GM19395 (cell line): ENCODE measurements around the gene SORL1-AS1.
A peak's percentile ranks its signal among the peaks of the same experiment; 100 is the strongest.

Experiments
- ATAC-seq: cut with Tn5 transposase; IDR thresholded peaks from one replicate; pipeline ENCODE4 v1.9.1; 2021; ENCODE audit warnings: mild to moderate bottlenecking, moderate library complexity; ENCODE audit not compliant: unreplicated experiment

The SORL1-AS1 gene

GRCh38 chr11:121453589-121454299 lies 977 bp upstream of the SORL1-AS1 start:
- ATAC-seq, result no peak

DNA sequence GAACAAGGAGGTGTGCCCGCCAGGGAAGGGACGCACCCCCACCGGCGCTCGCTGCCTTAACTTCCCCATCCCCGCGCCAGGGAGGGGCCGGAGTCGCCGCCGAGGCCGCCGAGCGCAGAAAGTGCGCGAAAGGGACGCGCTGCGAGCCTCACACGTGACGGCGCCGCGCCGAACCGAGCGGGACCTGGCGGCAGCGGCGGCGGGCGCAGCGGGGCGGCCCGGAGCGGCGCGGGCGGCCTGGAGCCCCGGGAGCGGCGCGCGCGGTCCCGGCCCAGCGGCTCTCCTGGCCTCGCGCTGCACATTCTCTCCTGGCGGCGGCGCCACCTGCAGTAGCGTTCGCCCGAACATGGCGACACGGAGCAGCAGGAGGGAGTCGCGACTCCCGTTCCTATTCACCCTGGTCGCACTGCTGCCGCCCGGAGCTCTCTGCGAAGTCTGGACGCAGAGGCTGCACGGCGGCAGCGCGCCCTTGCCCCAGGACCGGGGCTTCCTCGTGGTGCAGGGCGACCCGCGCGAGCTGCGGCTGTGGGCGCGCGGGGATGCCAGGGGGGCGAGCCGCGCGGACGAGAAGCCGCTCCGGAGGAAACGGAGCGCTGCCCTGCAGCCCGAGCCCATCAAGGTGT lies 670 bp downstream of the SORL1-AS1 start, which contains the start of gene SORL1:
SORL1 (plus strand) TSS at position 329 of the 623 bp plus-strand sequence; CDS start at position 347, 18 bp downstream.
- peak; percentile 49 for ATAC-seq

- ATAC-seq, result no peak
Observed at GRCh38 chr11:121451178-121451985, 1.4 kb downstream of the SORL1-AS1 start.

DNA sequence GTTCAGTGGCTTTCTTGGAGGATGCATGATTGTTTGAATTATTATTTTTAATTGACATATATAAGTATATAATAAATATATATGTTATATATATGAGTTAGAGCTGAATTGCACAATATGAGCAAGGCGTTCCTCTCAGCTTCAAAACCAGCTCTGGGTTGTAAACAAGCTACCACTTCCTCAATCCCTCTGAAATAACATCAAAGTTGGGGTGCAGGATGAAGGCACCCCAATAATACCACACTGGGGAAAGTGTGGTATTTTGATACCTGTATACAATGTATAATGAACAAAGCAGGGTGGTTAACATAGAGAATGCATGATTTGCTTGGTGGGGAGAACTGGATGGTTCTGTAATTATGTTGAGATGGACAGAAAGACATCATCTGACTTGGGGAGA lies 2.4 kb downstream of the SORL1-AS1 start:
- no peak for ATAC-seq

DNA sequence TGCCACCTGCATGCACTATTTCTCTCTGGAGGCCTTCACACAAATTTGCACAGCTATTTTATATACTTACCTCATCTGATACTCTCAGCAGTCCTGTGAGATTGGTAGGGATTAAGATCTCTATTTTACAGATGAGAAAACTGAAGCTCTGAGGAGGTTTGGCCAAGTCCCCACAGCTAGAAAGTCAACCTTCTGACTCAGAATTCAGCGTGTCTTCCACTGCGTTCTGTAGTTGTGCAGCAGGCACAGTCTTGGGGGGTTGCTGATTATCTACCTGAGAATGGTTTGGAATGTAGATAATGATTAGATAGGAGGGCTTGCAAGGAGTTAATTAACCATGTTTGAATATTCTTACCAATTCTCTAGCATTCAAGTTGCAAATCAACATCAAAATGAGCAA lies 3.1 kb downstream of the SORL1-AS1 start:
- no peak for ATAC-seq

DNA sequence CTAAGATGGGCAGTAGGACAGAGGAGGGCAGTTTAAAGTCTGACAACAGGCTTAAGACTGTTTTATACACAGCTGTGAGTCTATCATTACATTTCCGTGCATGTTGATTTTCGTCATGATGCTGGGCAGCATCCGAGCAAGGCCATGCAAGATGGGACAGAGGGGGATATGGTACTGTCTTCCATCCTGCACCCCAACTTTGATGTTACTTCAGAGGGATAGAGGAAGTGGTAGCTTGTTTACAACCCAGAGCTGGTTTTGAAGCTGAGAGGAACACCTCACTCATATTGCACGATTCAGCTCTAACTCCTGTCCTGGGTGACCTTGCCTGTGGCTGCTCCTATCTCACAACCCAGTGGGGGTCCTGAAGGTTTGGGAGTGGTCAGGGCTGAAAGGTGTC lies 3.6 kb downstream of the SORL1-AS1 start:
- no peak for ATAC-seq

GRCh38 chr11:121448431-121448941 lies 4.3 kb downstream of the SORL1-AS1 start:
- no peak for ATAC-seq

DNA sequence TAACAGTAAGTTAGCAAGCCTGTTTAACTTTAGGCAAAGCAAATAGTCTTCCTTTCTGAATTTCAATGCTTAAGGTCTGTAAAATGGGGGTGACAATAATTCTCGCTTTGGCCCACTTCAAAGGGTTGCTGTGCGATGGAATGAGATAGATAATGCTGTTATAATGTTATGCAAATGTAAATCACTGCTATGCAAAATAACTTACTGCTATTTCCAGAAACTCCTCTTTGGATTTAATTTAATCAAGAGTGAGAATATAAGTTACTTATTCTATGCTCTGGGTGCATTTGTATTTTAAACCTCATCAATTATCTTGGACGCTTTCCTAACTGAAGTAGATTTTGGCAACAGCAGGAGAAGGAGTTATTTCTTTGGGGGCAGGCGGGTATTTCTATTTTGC lies 4.8 kb downstream of the SORL1-AS1 start:
- ATAC-seq, result no peak

DNA sequence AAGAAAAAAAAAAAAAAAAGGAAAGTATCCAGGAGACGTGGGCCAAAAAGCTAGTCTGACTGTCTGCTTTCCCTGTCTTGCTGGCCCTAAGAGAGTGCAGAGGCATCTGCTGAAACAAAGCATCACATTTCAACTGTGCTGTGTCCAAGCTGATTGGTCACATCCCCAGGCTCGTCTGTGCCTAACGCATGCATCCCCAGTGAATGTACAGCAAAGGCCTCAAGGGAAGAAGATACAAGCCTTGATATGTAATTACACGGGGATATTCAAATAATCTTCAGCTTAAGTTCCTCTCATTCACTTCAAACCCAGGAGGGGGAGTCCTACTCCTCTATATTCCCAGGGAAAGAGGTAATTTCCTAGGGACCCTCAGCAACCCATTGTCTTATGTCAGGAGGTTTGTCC lies 6.0 kb downstream of the SORL1-AS1 start:
- peak; percentile 24 for ATAC-seq

GRCh38 chr11:121445071-121445768 lies 7.5 kb downstream of the SORL1-AS1 start:
- ATAC-seq, result peak; percentile 29

DNA sequence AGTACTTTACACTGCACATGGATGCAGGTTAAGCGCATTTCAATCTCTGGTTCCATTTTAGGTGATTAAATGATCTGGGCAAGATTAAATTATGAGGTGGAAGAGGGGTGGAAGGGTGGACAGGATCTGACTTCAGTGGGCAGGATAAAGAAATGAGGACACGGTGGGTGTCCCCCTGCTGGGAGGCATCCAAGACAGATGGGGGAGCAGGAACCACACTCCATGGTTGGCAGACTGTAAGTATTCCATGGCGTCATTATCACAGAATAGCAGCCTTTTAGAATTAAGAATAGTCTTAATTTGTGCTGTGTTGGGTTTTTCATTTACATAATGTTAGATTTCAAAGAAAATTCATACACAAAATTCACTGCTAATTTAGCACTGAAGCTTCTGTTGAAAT lies 8.2 kb downstream of the SORL1-AS1 start:
- ATAC-seq, result no peak

DNA sequence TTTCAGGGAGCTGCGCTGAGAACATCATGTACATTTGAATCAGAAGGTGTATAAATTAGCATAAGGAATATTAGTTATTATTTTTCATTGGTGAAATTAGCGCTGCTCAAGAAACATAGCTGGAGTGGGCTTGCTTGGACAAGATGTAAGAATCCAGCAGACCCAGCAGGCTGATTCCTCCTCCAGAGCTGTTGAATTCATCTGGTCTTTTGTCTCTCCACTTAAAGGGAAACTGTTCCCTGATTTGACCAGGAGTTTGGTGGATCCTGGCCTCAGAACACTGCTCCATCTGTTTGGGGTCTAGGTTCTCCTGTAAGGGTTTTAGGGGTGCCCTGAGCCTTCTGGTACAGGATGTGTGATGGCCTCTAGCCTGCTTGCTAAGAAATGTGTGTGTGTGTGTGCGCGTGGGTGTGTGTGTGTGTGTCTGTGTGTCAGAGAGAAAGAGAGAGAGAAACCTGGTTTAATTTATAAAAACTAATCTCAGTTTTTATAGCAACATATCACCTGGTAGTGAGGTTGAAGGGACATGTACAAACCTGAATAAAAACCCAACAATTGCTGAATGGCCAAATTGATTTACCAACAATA lies 9.0 kb downstream of the SORL1-AS1 start:
- ATAC-seq, result no peak

DNA sequence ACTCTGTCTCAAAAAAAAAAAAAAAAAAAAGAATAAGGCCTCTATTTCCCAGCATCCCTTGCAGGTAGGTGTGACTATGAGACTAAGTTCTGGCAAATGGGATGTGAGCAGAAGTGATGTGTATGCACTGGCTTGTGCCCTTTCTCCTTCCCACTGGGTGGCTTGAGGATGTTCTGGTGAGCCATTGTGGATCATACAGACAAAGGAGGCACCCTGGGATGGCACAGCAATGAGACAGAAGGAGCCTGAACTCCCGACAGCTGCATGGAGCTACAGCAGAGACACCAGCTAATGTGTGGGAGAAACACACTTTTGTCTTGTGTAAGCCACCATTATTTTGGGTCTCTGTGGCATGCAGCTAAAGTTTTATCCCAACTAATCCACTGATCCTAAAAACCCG lies 11.2 kb downstream of the SORL1-AS1 start:
- no peak for ATAC-seq

DNA sequence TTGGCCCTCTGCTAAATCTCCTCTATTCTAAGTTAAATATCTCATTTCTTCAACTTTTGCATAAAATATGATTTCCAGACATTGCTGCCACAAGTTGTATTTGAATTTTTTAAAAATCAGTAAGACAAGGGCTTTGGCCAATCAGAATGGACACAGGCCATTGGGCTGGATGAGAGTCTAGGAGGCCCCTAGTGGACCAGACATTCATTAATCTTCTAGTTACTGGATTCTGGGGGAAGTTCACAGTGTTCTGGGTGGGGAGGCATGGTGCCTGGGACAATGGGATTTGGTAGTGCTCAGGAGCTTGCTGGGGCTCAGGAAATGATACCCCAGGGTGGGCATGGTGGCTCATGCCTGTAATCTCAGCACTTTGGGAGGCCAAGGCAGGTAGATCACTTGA lies 13.0 kb downstream of the SORL1-AS1 start:
- no peak for ATAC-seq

DNA sequence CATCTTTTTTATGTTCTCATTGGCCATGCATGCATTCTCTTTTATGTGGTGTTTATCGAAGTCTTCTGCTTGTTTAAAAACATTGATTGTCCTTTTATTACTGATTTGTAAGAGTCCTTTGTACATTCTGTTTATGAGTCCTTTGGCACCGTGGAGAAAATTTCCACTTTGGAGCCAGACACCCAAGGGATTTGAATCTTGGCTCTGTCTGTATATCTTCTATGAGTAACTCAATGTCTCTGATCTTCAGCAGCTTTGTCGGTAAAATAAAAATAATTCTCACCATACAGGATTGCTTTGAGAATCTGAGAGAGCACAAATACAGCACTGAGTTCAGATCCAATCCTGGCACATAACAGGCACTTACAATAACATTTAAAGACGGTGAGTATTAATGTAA lies 13.4 kb downstream of the SORL1-AS1 start:
- ATAC-seq, result no peak

- no peak for ATAC-seq
Observed at GRCh38 chr11:121437686-121438078, 15.1 kb downstream of the SORL1-AS1 start.

GRCh38 chr11:121437018-121437685 lies 15.6 kb downstream of the SORL1-AS1 start:
- no peak for ATAC-seq

GRCh38 chr11:121435551-121436511 lies 16.9 kb downstream of the SORL1-AS1 start:
- no peak for ATAC-seq

DNA sequence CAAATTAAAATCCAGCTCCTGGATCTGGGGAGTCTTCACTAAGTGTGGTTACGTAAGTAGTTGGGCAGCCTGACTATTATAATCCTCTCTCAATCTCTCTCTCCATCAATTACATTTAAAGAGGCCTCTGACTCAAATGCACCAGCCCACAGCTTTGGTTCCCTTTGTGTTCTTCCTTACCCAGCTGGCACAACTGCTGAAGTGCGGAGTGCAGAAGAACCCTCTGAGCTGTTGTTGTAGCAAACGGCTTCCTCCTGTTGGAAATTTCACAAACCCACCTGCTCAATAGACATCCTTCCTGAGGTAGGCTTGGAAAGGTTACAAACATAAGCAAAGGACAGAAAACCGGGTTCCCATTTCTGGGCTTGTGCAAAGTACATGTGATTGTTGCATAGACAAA lies 17.6 kb downstream of the SORL1-AS1 start:
- ATAC-seq, result no peak
